GM18507 (cell line): Measurements from ENCODE around the gene MYD88.
"Not testable (repeated sequence)": the region's sequence is repeated elsewhere in the genome, so short reads cannot be mapped to it uniquely, and the experiment has no call there.

Experiments
- DNase-seq: peaks from one replicate; pipeline ENCODE4 v3.0.0; 2011; ENCODE audit warnings: low read depth; ENCODE audit not compliant: insufficient read length; ENCODE audit errors: extremely low spot score
- FAIRE-seq: peaks from 2 replicates; lab custom pipeline; 2011; peaks lifted over from hg19 to GRCh38; lab: Jason Lieb, UNC

Gene MYD88

DNA sequence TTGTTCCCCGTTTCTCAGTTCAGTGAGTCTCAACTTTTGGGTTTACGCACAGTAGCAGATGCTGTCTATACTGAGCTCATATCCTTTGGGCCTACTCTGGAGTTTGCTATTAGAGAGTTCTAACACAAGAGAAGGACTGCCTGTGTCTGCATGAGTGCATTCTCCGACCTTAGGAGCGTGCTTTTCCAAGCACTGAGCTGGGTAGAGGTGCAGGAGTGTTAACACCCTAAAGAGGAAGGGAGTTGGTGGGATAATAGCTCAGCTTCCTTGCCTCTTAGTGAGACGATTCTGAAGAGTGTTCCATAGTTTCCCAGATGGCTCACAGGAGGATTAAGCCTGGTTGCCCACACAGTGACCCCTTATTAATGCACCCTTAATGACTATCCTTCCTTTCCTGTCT is 20.0 kb downstream of the MYD88 start:
- FAIRE-seq (no peak), DNase-seq (no peak)

DNA sequence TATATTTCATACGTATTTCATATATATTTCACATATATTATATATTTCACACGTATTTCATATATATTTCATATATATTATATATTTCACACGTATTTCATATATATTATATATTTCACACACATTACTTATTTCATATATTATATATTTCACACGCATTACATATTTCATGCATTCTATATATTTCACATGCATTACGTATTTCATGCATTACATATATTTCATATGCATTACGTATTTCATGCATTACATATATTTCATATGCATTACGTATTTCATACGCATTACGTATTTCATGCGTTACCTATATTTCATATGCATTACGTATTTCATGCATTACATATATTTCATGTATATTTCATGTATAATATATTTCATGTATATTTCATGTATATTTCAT is 22.2 kb downstream of the MYD88 start:
- not testable (repeated sequence) for DNase-seq, FAIRE-seq

DNA sequence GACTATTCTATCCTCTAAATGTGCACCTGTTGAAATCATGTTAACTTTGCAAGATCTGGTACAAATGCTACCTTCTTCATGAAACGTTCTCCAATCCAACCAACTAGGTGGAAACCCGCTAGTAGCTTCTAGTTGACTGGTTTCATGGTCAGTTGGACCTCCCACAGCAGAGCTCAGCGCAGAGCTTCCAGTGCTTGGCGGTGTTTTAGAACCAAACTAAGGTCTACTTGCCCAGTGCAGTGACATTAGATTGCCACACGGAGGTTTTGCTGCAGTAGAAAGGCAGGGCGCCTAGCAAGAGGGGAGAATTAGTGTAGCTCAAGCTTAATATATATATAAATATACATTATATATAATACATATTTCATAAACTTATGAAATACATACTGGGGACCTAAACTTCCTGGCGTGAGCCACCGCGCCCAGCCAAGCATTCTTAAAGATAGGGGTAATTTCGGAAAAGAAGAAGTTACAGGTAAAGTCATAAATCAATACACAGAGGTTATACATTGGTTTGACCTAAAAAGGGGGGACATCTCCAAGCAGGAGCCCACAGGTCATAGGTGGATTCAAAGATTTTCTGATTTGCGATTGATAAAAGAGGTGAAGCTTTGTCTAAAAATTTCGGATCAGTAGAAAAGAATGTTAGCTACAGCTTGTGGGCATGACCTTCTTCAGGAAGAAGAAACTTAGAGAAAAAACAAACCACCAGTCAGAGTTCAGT is 24.8 kb downstream of the MYD88 start:
- no peak for FAIRE-seq
- DNase-seq = no peak

- DNase-seq = no peak
- no peak for FAIRE-seq
Measured at GRCh38 chr3:38163841-38164642, 25.6 kb downstream of the MYD88 start.

DNA sequence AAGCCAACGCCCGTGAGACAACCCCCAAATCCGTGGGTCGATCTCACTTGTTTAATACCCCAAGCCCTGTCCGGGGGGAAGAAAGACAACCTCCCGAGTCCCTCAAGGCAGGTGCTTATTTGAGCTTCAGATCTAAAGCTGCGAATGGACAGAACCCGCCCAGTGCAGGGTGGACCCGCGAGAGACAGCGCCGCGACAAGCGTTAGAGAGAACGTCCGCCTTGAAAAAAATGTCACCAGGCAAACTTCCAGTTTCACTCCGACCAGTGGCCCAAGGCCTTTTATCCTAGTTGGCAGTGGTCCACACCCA is 26.1 kb downstream of the MYD88 start:
- DNase-seq (no peak), FAIRE-seq (no peak)

DNA sequence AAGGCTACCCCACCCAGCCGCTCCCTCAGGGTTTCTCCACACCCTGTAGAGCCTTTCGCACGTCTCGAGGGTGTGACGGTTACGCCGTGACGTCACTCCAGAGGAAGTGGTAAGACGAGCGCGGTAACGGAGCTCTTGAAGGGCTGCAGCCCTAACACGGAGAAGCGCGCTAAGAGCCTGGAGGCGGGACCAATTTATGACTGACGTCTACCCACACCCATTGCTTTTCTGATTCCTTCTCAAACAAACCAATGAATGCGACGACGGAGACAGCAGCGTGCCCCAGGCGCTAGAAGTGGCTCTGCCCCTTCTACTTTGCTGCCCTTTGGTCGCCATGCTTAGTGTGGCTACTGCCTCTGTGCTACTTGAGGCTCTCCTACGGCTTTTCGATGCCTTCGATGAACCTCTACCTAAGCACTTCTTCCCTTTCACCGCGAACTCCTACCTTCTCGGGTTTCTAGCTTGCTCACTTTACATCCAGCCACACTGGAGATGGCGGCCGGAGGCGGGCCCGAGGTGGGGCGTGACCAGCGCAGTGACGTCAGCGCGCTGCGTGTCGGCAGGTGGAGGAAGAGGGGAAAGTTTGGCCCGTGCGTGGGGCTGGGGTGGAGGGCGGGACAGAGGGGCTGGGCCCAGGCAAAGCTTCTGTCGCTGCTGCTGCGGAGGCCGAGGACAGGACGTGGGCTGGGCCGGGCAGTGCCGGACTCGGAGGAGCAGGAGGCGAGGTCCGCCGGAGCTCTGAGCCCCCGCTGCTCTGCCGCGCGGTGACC is 26.7 kb downstream of the MYD88 start, which contains the start of gene OXSR1:
OXSR1 (plus strand) TSS at position 586 of the 770 bp plus-strand sequence. CDS start 340 bp downstream, outside the sequence.
- DNase-seq = peak; percentile 88
- peak; percentile 99 for FAIRE-seq

DNA sequence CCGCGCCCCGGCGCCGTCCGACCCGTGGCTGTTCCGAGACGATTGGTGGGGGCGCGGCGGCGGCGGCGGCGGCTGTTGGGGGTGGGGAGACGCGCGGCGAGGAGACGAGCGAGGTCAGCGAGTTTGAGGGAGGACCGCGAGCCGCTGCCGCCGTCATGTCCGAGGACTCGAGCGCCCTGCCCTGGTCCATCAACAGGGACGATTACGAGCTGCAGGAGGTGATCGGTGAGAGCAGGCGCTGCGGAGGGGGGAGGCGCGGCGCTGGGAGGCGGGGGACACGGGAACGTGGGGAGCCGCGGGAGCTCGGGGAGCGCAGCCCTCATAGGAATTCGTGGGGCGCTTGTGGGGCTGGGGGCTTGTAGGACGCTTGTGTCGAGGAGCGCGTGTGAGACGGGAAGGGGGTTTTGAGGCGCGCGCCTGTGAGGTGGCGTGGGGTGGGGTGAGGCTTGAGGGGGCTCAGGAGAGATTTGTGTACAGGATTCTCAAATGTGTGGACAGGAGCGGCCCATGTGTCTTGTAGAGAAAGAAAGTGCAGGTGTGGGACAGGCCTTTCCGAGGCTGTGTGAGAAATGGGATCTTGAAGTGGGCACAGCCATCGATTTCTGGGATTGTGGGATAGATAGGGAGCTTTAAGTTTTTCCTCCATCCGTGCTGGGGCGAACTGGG is 27.4 kb downstream of the MYD88 start:
- no peak for FAIRE-seq
- no peak for DNase-seq

- DNase-seq = no peak
- no peak for FAIRE-seq
Measured at GRCh38 chr3:38167591-38167990, 29.1 kb downstream of the MYD88 start.

- DNase-seq (no peak), FAIRE-seq (no peak)
Measured at GRCh38 chr3:38168151-38169026, 29.9 kb downstream of the MYD88 start.

- no peak for DNase-seq
- no peak for FAIRE-seq
Measured at GRCh38 chr3:38169027-38169317, 30.5 kb downstream of the MYD88 start.

- DNase-seq (no peak), FAIRE-seq (no peak)
Measured at GRCh38 chr3:38170722-38171121, 32.3 kb downstream of the MYD88 start.

DNA sequence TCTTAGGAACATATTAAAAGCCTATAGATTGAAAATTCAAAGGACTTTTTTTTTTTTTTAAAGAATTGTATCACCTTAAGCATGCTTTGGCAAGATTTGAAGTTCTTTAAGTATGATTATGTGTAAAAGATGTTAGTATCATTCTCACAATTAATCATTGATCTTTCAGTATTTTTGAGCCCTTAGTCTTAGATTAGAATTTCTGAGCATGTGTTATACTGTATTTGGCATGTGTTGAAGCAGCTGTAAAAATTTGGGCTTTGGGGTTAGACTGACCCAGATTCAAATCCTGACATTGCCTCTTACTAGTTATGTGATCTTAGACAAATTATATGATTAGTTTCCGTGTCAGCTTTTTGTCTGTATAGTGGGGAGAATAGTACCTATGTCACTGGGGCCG is 33.2 kb downstream of the MYD88 start:
- FAIRE-seq = no peak

DNA sequence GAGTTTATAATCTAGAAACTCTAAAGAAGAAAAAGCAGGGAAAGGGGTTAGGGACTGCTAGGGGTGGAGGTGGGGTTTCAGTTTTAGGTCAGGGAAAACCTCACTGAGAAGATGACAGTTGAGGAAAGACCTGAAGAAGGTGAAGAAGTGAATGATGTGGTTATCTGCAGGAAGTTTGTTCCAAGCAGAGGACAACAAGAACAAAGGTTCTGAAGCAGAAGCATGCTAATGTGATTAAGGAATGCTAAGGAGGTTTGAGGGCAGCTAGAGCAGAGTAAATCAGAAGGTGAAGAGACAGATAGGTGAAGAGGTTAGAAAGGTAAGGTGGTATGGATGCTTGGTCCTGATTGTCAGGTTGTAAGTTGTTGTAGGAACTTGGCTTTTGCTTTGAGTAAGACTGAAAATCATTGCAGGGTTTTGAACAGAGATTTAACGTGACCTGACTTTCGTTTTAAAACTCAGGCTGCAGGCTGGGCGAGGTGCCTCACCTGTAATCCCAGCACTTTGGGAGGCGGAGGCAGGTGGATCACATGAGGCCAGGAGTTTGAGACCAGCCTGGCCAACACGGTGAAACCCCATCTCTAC is 35.5 kb downstream of the MYD88 start:
- DNase-seq = no peak
- peak; percentile 74 for FAIRE-seq

More for the DNA sequence above, 33.2 kb downstream of the MYD88 start:
- DNase-seq = no peak

DNA sequence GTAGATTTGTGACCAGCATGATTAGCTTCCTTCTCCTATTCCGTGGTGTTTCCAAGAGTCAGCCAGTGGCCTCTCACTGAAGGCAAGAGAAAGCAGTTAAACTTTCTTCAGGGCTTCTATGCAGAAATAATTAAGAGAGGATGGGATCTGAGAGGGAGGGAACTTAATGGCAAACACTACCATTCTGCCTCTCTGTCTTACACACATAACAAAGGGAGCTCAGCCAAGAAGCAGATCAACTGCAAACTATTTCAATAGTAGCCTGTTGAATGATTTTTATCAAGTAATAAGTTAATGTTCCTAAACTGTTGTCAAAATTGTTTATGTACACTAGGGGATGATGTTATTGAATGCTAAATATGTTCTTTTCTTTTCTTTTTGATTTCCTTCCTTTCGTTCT is 38.7 kb downstream of the MYD88 start:
- no peak for DNase-seq
- FAIRE-seq = no peak

- FAIRE-seq (peak; percentile 45), DNase-seq (no peak)
Measured at GRCh38 chr3:38186781-38187180, 48.3 kb downstream of the MYD88 start.

- FAIRE-seq (no peak), DNase-seq (no peak)
Measured at GRCh38 chr3:38190481-38190881, 52.0 kb downstream of the MYD88 start.
